Mucosa of rectum (tissue), 2 donors: ENCODE data around the gene GIMAP8.

Experiments used
- H3K27ac ChIP-seq, 2 donors: one replicate each; pipeline ENCODE4 v1.7.0; 2013; ENCODE audit warnings: inconsistent platforms in 2 of 2, low read depth in 2 of 2, low read length in 2 of 2
- H3K27me3 ChIP-seq, 2 donors: one replicate each; pipeline ENCODE4 v1.7.0; 2013; ENCODE audit warnings: low read length in 2 of 2; ENCODE audit not compliant: control insufficient read depth in 2 of 2, insufficient read depth in 2 of 2
- H3K36me3 ChIP-seq, 2 donors: one replicate each; pipeline ENCODE4 v1.7.0; 2013; ENCODE audit warnings: low read length in 2 of 2; ENCODE audit not compliant: control insufficient read depth in 2 of 2, insufficient read depth in 2 of 2
- H3K4me1 ChIP-seq, 2 donors: one replicate each; pipeline ENCODE4 v1.7.0; 2013; ENCODE audit warnings: low read length in 2 of 2, mild to moderate bottlenecking in 1 of 2; ENCODE audit not compliant: control insufficient read depth in 2 of 2, insufficient read depth in 2 of 2
- H3K4me3 ChIP-seq, 2 donors: one replicate each; pipeline ENCODE4 v1.7.0; 2013; ENCODE audit warnings: low read length in 2 of 2
- H3K9ac ChIP-seq, 2 donors: one replicate each; pipeline ENCODE4 v1.7.0; 2013; ENCODE audit warnings: low read length in 2 of 2, low read depth in 1 of 2, mild to moderate bottlenecking in 1 of 2
- H3K9me3 ChIP-seq, 2 donors: one replicate each; pipeline ENCODE4 v1.7.0; 2013; ENCODE audit warnings: low read length in 2 of 2; ENCODE audit not compliant: control insufficient read depth in 2 of 2
- donor health status: healthy.
- donor health status: Normal muscosa, but diverticular disease.

Gene GIMAP8

DNA sequence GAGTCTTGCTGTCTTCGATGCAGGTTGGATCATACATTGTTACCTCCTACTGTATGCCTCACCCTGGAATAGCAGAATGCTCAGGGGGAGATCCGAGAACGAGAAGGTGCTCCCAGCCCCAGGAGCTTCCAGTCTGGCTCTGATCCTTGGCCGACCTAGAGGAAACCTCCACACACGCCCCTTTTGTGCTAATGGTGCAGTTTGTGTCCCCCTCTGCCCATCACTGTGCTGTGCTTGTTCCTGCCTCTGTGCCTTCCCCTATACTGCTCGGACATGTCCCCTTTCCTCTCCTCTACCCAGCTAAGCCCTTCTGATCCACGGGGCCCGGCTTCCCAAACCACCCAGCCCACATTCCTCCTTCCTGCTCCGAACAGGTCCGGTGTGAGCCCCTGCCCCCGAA lies 38.8 kb upstream of the GIMAP8 start:
- Histone ChIP-seq H3K4me1 (peaks cover 6% of the 10 kb centered on the region in 2 donors), H3K9me3 (no peaks in the 10 kb centered on the region), H3K36me3 (peaks cover 6 to 27% of the 10 kb centered on the region in 2 donors), H3K4me3 (no peak overlapping the region), H3K9ac (no peak overlapping the region), H3K27ac (no peak overlapping the region), H3K27me3 (no peaks in the 10 kb centered on the region)

DNA sequence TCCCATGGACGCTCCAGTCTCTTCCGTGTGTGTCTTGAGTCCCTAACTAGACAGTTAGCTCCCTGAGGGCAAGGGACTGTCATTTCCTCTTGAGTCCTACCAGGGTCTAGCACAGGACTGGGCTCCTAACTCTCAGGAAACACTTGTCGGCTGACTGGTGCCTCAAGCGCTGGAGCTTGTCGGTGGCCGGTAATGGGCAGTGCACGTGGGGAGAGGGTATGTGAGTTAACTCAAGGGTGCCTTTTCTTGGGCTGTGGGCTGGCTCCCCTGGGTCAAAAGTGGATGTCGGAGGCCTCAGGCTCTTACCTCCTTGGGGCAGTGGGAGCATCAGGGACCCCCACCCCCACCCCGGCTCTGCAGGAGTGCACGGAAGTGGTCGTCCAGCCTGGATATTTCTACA lies 38.4 kb upstream of the GIMAP8 start:
- H3K9ac ChIP-seq: no peak overlapping the region
- H3K9me3 ChIP-seq: no peaks in the 10 kb centered on the region
- H3K4me1 ChIP-seq: peaks cover 3 to 5% of the 10 kb centered on the region in 2 donors

DNA sequence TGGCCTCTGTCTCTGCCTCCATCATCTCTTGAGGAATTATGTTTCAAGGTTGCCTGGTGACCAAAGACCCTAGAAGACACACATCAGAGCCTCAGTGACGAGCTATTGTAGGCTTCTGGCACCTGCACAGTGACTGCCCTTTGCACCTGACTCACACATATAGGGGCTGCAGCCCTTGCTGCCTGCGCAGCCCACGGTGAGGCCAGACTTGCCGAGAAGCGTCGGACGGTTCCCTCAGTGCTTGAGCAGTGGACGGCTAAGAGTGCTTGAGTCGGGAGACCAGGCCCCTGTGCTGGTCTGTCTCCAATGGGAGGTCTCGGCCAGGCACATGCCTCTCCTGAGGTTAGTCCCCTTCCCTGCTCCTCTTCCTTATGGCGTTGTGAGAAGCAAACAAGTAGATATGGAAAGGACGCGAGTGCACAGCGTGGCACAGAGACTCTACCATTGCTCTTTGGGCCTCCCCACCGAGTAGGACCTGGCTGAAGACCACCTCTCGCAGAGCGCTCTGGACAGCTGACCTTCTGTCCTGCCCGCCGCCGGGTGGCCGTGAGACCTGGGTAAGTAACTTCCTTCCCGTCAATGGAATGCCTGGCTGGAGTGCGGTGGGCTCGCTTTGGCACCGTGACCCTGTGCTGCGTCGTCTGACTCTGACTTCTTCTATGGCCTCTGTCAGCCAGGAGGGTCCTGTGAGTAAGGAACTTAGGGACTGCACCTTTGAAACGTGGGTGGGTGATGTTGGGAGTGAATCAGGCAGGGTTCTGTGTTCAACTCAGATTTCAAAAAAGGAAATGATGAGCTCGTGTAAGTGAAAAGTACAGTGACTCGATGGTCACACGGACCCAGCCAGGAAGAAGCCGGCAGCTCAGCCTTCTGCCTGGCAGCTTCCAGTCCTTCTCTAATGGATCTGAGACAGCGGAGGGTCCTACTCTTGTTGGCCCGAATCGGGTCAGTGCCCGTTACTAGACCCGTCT lies 37.6 kb upstream of the GIMAP8 start:
- Histone ChIP-seq H3K27ac (no peak overlapping the region), H3K36me3 (peaks cover 6 to 25% of the 10 kb centered on the region in 2 donors), H3K27me3 (no peaks in the 10 kb centered on the region), H3K4me1 (peaks cover 0 to 3% of the 10 kb centered on the region in 2 donors), H3K9me3 (no peaks in the 10 kb centered on the region), H3K4me3 (no peak overlapping the region), H3K9ac (no peak overlapping the region)

More for the DNA sequence above, 38.4 kb upstream of the GIMAP8 start:
- H3K27ac ChIP-seq: no peak overlapping the region
- H3K27me3 ChIP-seq: no peaks in the 10 kb centered on the region
- H3K36me3 ChIP-seq: peaks cover 6 to 27% of the 10 kb centered on the region in 2 donors
- H3K4me3 ChIP-seq: no peak overlapping the region

DNA sequence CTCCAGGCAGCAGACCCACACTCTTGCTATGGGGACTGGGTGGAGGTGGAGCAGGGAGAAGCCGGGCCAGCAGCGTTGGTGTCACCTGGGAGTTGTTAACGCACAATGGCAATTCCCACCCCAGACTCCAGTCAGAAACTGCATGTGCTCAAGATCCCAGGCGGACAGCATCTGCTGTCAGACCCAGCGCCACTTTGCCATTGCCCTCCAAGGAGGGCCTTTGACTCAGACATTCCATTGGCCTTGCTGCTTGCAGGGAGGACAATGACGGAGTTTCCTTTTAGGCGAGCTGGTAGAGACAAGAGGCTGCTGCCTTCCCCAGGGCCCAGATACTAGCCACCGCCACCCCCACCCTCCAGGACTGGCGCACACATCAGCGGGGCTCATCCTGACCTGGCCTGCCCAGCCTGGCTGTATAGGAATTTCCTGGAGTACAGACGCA lies 36.8 kb upstream of the GIMAP8 start:
- no peak overlapping the region for H3K9ac ChIP-seq
- H3K4me3 ChIP-seq: no peak overlapping the region
- H3K27ac ChIP-seq: no peak overlapping the region
- H3K36me3 ChIP-seq: peaks cover 5 to 23% of the 10 kb centered on the region in 2 donors
- H3K27me3 ChIP-seq: no peaks in the 10 kb centered on the region
- H3K4me1 ChIP-seq: no peaks in the 10 kb centered on the region
- no peaks in the 10 kb centered on the region for H3K9me3 ChIP-seq

DNA sequence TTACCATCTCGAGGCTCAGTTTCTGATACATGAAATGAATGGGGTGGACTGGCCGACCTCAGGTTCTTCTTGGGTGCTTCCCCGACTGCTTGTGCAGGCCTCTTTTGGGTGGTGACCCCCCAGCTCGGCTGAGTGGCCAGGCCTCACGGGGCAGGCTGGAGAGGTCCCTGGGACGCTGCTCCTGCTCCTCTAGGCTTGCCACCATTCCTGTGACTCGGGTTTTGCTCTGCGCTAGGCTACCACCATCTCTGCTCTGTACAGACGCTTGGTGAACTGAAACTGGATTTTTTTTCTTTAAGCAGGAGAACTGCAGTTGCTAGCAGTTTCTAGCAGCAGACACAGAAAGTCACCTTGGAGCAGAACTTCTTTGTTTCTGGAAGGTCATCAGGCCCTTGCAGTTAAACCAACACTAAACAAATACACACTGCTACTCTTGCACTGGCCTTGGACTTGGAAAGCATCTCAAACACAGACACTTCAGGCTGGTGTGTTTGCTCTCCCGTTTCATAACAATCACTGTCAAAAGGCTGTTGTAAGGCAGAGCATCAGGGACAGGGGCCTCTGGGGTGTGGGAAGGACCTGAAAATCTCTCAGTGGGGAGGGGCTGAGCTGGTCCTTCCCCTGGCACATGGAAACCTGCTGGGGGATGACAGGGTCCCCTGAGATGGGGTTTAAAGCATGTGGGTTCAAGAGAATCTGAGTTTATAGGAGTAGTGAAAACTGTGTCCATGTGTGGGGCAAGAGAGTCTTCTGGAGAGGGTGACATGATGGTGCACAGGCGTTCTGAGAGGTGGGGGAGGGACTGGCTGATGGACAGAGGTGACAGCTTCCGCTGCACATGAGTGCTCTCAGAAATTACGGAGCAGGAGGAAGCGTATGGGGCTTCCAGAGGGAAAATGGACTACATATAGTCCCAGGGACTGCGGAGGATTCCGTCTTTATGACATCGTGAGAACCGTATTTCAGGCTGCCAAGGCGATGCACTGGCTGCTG lies 35.0 kb upstream of the GIMAP8 start:
- Histone ChIP-seq H3K4me3 (no peak overlapping the region), H3K36me3 (peaks cover 0 to 14% of the 10 kb centered on the region in 2 donors), H3K4me1 (no peaks in the 10 kb centered on the region), H3K27me3 (no peaks in the 10 kb centered on the region), H3K9ac (no peak overlapping the region), H3K27ac (no peak overlapping the region), H3K9me3 (no peaks in the 10 kb centered on the region)

DNA sequence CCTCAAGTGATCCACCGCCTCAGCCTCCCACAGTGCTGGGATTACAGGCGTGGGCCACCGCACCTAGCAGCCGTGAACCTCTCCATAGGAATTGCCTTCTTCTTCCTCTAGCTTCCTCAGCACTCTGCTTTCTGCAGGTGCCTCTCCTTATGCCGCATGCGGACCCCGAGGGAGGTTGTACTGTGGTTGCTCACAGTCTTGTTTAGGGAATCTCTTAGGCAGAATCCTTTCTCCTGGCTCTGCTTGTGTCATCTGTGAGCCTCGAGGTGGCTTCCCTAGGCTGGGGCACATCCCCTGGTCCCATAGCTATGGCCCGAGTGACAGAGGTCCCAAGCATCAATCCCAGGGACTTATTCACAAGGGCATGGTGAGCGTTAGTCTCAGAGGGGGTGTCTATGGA lies 33.2 kb upstream of the GIMAP8 start:
- Histone ChIP-seq H3K9me3 (no peaks in the 10 kb centered on the region), H3K4me1 (peaks cover 0 to 5% of the 10 kb centered on the region in 2 donors), H3K4me3 (no peak overlapping the region), H3K9ac (no peak overlapping the region), H3K27ac (no peak overlapping the region), H3K36me3 (peaks cover 0 to 4% of the 10 kb centered on the region in 2 donors), H3K27me3 (no peaks in the 10 kb centered on the region)

DNA sequence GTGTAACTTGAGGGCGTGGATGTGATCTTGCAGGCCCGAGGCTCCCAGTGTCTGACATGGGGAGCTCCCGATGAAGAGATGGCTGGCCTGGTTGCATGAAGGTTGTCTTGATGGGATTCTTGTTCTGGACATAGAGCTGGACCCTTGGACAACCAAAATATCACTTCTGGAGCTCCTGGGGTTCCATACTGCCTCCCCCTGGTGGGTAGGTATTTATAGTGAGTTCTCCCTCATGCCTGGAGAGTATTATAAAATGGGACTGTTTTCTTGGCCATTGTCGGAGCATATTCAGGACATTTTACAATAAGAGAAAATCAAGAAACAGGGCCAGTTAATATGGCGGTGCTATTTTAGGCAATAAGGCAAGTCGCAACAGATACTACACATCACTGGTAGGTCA lies 32.6 kb upstream of the GIMAP8 start:
- Histone ChIP-seq H3K4me1 (peaks cover 0 to 5% of the 10 kb centered on the region in 2 donors), H3K36me3 (peaks cover 0 to 2% of the 10 kb centered on the region in 2 donors), H3K27me3 (no peaks in the 10 kb centered on the region), H3K9ac (no peak overlapping the region), H3K4me3 (no peak overlapping the region), H3K27ac (no peak overlapping the region), H3K9me3 (no peaks in the 10 kb centered on the region)

DNA sequence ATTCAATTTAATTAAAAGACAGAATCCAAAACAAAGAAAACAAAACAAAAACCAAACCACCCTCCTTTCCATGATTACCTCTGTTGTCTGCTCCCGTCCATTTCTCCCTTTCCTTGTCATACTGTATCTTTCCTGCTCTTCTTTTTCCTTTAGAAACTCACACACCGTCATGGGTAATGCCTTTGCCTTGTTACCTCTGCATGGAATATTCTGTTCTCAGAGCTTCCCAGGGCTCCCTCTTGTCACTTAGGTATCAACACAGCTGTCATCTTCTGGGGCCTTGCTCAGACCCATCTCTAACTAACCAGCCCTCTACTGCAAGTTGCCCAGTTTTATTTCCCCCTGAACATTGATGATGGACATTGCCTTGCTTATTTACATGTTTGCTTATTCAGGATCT lies 30.2 kb upstream of the GIMAP8 start:
- no peaks in the 10 kb centered on the region for H3K27me3 ChIP-seq
- no peak overlapping the region for H3K27ac ChIP-seq

DNA sequence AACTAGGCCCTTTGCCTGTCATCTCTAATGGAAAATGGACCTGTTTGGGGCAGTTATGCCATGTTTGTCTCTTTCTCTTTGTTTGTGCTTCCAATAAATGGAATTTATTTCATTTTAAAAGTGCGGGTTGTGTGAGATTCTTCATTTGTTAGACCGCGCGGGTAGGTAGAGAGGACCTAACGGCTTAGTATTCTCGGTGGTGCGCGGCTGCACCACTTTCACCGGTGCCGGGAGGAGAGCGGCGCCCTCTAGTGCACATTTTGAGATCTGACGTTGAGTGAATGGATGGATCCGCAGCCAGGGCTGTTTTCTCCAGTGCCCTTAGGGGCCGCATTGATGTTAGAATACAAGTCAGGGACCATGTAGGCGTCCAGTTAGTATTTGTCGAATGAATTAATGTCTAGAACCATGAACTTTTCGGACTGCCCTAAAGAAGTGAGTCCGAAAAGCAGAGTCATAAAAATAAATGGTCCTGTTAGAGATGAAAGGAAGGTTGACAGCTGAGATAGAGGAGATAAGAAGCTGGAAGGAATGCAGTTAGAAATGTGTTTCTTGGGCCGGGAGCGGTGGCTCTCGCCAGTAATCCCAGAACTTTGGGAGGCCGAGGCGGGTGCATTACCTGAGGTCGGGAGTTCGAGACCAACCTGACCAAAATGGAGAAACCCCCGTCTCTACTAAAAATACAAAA lies 29.3 kb upstream of the GIMAP8 start:
- Histone ChIP-seq H3K4me1 (peaks cover 0 to 5% of the 10 kb centered on the region in 2 donors), H3K9me3 (no peaks in the 10 kb centered on the region), H3K36me3 (no peaks in the 10 kb centered on the region), H3K27ac (no peak overlapping the region), H3K4me3 (no peak overlapping the region), H3K27me3 (no peaks in the 10 kb centered on the region), H3K9ac (no peak overlapping the region)

More for the DNA sequence above, 30.2 kb upstream of the GIMAP8 start:
- H3K4me1 ChIP-seq: peaks cover 0 to 5% of the 10 kb centered on the region in 2 donors
- H3K4me3 ChIP-seq: no peak overlapping the region
- no peaks in the 10 kb centered on the region for H3K9me3 ChIP-seq
- no peaks in the 10 kb centered on the region for H3K36me3 ChIP-seq
- H3K9ac ChIP-seq: no peak overlapping the region
